Measurements from ENCODE around the gene PRMT3. TPM values are rescaled to one million over a fixed set of nuclear protein-coding genes. Genes with fewer than 3 reads are reported as not detected.

PRMT3 gene
- total and polyA plus RNA-seq, 2 of the 4 experiments (the other 2 are of a cell fraction): 8.8 to 11.3 TPM

GRCh38 chr11:20397281-20397680 is 9.8 kb downstream of the PRMT3 start (continued):
- TF ChIP-seq MAZ (IDR thresholded peaks at IDR 0.05; ENCODE audit: borderline replicate concordance, low read depth, low read length): no peak

GRCh38 chr11:20399498-20399897 is 12.0 kb downstream of the PRMT3 start:
- no peak for TF ChIP-seq RFX5 (IDR thresholded peaks at IDR 0.05; ENCODE audit: low read depth, low read length)
- no peak for DNase-seq
- Histone ChIP-seq H3K36me3 (ENCODE audit: control insufficient read depth, insufficient read depth, low read length) (peaks cover 3% of the 10 kb centered on the region), H2BK20ac (ENCODE audit: low read depth, low read length) (no peak overlapping the region), H3K18ac (ENCODE audit: low read depth, low read length) (no peak overlapping the region), H3K79me1 (ENCODE audit: low read depth in 1 of 2, low read length in 2 of 2) (no peaks in the 10 kb centered on the region), H4K8ac (ENCODE audit: low read depth in 2 of 2, low read length in 2 of 2) (no peak overlapping the region), H3K14ac (replicated peaks; ENCODE audit: low read depth, low read length) (no peak overlapping the region), H4K20me1 (ENCODE audit: insufficient read depth, low read length) (no peaks in the 10 kb centered on the region), H4K91ac (ENCODE audit: insufficient read depth, low read depth, low read length) (no peak overlapping the region), H3K4me3 (ENCODE audit: insufficient read depth, low read depth, low read length) (no peak overlapping the region), H3K56ac (ENCODE audit: extremely low read depth, insufficient read depth, low read length) (no peak overlapping the region), H3K4me2 (ENCODE audit: low read depth, low read length) (no peak overlapping the region), H2AFZ (replicated peaks; ENCODE audit: low read length, poor library complexity) (no peak overlapping the region), H3K4ac (ENCODE audit: low read depth, low read length) (no peak overlapping the region), H3K9me1 (ENCODE audit: insufficient read depth, low read length) (no peaks in the 10 kb centered on the region), H2AK9ac (replicated peaks; ENCODE audit: low read depth, low read length, poor library complexity) (no peak overlapping the region), H2BK5ac (ENCODE audit: low read depth, low read length, poor library complexity, severe bottlenecking) (no peak overlapping the region), H3K9me3 (ENCODE audit: control insufficient read depth, insufficient read depth, low read length) (no peaks in the 10 kb centered on the region), H3K27me3 (ENCODE audit: control insufficient read depth, insufficient read depth, low read length) (no peaks in the 10 kb centered on the region), H3K4me1 (ENCODE audit: control insufficient read depth, insufficient read depth, low read length) (no peaks in the 10 kb centered on the region), H2AK5ac (ENCODE audit: low read depth, low read length) (no peak overlapping the region), H2BK15ac (ENCODE audit: low read depth, low read length) (no peak overlapping the region), H3K23ac (ENCODE audit: low read depth, low read length) (no peak overlapping the region), H3K27ac (ENCODE audit: insufficient read depth, low read length) (no peak overlapping the region), H3K9ac (ENCODE audit: low read depth, low read length) (no peak overlapping the region), H2BK120ac (ENCODE audit: low read depth, low read length) (no peak overlapping the region), H4K5ac (ENCODE audit: low read depth, low read length) (no peak overlapping the region)
- intact Hi-C loops (cut with micrococcal nuclease) (no loop called here), dilution Hi-C loops (cut with HindIII; ENCODE audit: low sequenced_read_pairs, unreplicated experiment) (no loop called here), in situ Hi-C loops (cut with MboI; ENCODE audit: low sequenced_read_pairs) (no loop called here)
- WGBS, 2 experiments (ENCODE audit: extremely low coverage in 2 of 2, insufficient read length in 1 of 2): no CpG with 5 or more reads among the region's 2 CpGs
- no TSS peak for BruUV-seq (replicated peaks)
- no peak for ATAC-seq (ENCODE audit: low read depth)
- CTCF ChIA-PET: interaction anchor here (1.1 to 1.6 kb wide), 2 partner anchors 44 to 210 kb away, joined by 6 to 7 read pairs; no protein-coding TSS in a partner anchor
- POLR2A ChIA-PET (ENCODE audit: unreplicated experiment): no interaction called here
